Head of caudate nucleus (tissue), 42 donors: ENCODE results near the gene PCLO.
"Not testable (repeated sequence)": the region's sequence is repeated elsewhere in the genome, so short reads cannot be mapped to it uniquely, and the experiment has no call there.

Experiments
- DNase-seq, 42 donors: peaks; one replicate each; pipeline versions ENCODE4 v3.0.0 to v3.0.0-alpha.2; 2020 to 2021; ENCODE audit warnings: mixed read lengths in 7 of 42
- intact Hi-C: fragments of 100-400 bp; cut with DNase I; formaldehyde crosslinking; loops from one replicate; pipeline ENCODE4 v1.15.0; 2022

The PCLO gene

GRCh38 chr7:83072576-83073517, 89.8 kb downstream of the PCLO start:
- DNase-seq, result no peak
- intact Hi-C loops, result no loop called here

- intact Hi-C loops, result no loop called here
- DNase-seq, result no peak
Observed at GRCh38 chr7:83065714-83066113, 97.0 kb downstream of the PCLO start.

- peak in 9 of 42 donors; percentile 0 to 37 (median 10) for DNase-seq
- intact Hi-C loops, result no loop called here
Observed at GRCh38 chr7:83060218-83060617, 102.5 kb downstream of the PCLO start.

GRCh38 chr7:83058667-83059066, 104.0 kb downstream of the PCLO start:
- DNase-seq, result no peak
- intact Hi-C loops, result no loop called here

- intact Hi-C loops, result no loop called here
- no peak for DNase-seq
Observed at GRCh38 chr7:83055197-83055596, 107.5 kb downstream of the PCLO start.

GRCh38 chr7:83054472-83054871, 108.2 kb downstream of the PCLO start:
- intact Hi-C loops, result no loop called here
- no peak for DNase-seq

GRCh38 chr7:83053965-83054364, 108.7 kb downstream of the PCLO start:
- no peak for DNase-seq
- intact Hi-C loops, result no loop called here

- intact Hi-C loops, result no loop called here
- DNase-seq, result no peak
Observed at GRCh38 chr7:83040484-83040883, 122.2 kb downstream of the PCLO start.

GRCh38 chr7:83038787-83039186, 123.9 kb downstream of the PCLO start:
- DNase-seq, result no peak
- intact Hi-C loops, result no loop called here

- no peak for DNase-seq
- intact Hi-C loops, result no loop called here
Observed at GRCh38 chr7:83036721-83037380, 125.8 kb downstream of the PCLO start.

GRCh38 chr7:83036130-83036529, 126.6 kb downstream of the PCLO start:
- no peak for DNase-seq
- intact Hi-C loops, result no loop called here

GRCh38 chr7:83032195-83032594, 130.5 kb downstream of the PCLO start:
- intact Hi-C loops, result no loop called here
- no peak for DNase-seq

- DNase-seq, result peak in 1 of 42 donors; percentile 12
- intact Hi-C loops, result not testable (repeated sequence)
Observed at GRCh38 chr7:83023817-83024665, 138.6 kb downstream of the PCLO start.

GRCh38 chr7:83021032-83021431, 141.7 kb downstream of the PCLO start:
- DNase-seq, result no peak
- intact Hi-C loops, result no loop called here

GRCh38 chr7:83020161-83020560, 142.5 kb downstream of the PCLO start:
- intact Hi-C loops, result no loop called here
- DNase-seq, result no peak

GRCh38 chr7:83015916-83016315, 146.8 kb downstream of the PCLO start:
- no peak for DNase-seq
- intact Hi-C loops, result no loop called here

GRCh38 chr7:83014546-83014945, 148.1 kb downstream of the PCLO start:
- intact Hi-C loops, result no loop called here
- peak in 2 of 42 donors; percentile 6 to 18 for DNase-seq

- no peak for DNase-seq
- intact Hi-C loops, result no loop called here
Observed at GRCh38 chr7:83011954-83012353, 150.7 kb downstream of the PCLO start.

GRCh38 chr7:83005410-83005809, 157.3 kb downstream of the PCLO start:
- intact Hi-C loops, result no loop called here
- DNase-seq, result no peak
